Dermis microvascular lymphatic vessel endothelial cell (primary cell): ENCODE results near the gene FAM78A. TPM values are rescaled to one million over a fixed set of nuclear protein-coding genes. Genes with fewer than 3 reads are reported as not detected.

Source experiments
- DNase-seq, 2 donors: peaks; one replicate each; pipeline versions ENCODE4 v3.0.0 to v3.0.0-alpha.2; 2010; ENCODE audit warnings: low read depth in 2 of 2
- total RNA-seq: library from RNA; depleted of rRNA; stranded (reverse); fragments of >200 nt; gene quantifications from 2 replicates; pipeline ENCODE4 v1.2.1, GENCODE V29; 2014

The FAM78A gene
- total RNA-seq, 1 donor from 2014 or later, result 3.3 TPM

- DNase-seq, result no peak
These were observed 36.9 kb downstream of the FAM78A start for GRCh38 chr9:131239161-131239975.

DNA sequence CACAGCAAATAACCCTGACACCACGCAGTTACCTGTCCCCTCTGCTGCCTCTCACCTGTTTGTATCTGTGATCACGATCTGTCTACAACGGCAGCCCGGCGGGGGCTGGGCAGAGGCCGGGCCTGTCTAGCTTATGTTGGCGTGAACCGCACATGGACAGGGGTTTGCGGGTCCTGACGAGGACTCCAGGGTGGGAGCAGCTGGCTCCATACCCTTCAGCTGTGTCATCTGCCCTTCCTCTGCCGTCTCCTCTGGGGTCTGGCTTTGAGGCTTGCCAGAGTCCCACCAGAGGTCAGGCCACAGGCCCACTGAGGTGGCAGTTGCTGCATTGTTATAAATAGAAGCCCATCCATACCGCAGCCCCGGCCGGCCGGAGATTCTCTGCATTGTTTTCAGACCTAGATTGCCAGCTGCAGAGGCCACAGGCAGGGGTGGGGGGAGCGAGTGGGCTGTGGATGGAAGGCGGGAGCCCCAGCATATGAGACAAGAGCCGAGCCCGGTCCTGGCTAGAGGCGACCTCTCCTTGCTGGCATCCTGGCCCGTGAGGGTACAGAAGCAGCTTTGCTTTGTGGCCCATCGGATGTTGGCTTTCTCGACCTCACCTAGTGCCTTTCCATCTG, 37.8 kb downstream of the FAM78A start:
- peak; percentile 60 to 89 for DNase-seq

- DNase-seq, result peak; percentile 81 to 93
These were observed 38.3 kb downstream of the FAM78A start for GRCh38 chr9:131237931-131238401.

- DNase-seq, result peak in 1 of 2 donors; percentile 68
These were observed 39.0 kb downstream of the FAM78A start for GRCh38 chr9:131237291-131237690.

GRCh38 chr9:131236761-131237160, 39.5 kb downstream of the FAM78A start:
- peak in 1 of 2 donors; percentile 11 for DNase-seq

- DNase-seq, result no peak
These were observed 40.1 kb downstream of the FAM78A start for GRCh38 chr9:131236161-131236560.

GRCh38 chr9:131235480-131235851, 40.8 kb downstream of the FAM78A start:
- no peak for DNase-seq

DNA sequence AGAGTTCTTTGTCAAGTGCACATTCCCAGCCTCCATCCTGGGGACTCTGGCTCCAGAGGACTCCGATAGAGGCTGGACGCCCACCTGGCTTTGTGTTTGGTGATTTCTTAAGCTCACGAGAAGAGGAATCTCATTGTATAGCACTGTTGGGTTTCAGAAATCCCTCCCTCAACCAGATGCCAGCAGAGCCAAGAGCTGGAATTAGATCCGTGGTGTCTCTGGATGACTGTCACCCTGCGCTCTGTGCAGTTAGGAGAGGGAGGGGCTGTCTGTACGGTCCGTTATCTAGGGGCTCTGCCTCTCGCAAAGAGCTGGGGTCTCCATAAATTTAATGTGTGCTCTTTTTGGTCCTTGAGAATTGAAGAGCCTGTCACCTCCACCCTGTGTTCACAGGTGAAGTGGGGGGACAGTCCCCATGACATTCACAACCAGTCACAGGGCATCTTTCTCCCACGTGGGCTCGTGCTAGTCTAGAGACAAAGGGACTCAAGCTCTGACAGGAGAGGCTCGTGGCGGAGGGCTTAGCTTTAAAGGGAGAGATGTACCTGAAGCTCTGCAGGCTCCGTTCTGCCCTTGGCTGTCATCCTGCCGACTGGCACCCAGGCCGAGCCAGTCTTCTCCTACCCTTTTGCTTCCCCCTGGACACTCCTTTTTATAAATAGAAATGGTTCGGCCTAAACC, 41.4 kb downstream of the FAM78A start:
- DNase-seq, result no peak

DNA sequence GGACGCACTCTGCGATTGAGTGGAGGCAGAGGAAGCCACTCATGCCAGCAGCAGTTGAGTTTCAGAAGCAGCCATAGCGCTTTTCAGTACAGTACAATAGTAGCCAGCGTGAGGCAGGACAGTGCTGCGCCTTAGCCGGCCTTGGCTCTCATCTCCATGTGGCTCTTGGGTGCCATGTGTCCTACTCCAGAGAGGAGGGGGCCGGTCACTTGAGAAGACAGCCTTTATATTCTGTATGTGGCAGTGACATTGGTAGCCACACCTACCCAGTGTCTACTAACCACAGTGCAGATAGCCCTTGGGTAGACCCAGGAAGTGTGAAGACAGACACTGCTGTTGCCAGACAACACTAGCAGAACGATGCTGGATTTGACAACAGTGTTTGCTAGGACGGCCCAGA, 42.3 kb downstream of the FAM78A start:
- DNase-seq, result no peak

GRCh38 chr9:131233556-131233955, 42.8 kb downstream of the FAM78A start:
- DNase-seq, result no peak

- DNase-seq, result no peak
These were observed 47.3 kb downstream of the FAM78A start for GRCh38 chr9:131228988-131229387.

DNA sequence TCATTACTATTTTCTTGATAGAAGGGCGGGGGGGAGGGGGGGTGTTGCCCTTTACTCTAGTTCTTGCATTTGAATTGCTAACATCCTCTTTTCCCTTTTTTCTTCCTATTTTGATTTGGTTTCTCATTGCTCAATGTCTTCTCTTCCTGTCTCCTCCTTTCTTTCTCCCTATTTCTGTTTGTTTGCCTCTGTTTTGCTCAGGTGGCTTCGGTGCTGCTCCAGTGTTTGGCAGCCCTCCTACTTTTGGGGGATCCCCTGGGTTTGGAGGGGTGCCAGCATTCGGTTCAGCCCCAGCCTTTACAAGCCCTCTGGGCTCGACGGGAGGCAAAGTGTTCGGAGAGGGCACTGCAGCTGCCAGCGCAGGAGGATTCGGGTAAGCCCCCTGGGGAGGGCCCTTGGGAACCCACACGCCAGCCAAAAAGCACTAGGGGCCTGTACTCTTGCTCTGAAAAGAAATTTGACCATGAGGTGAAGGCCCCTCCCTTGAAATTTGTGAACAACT, 48.3 kb downstream of the FAM78A start:
- DNase-seq, result peak in 1 of 2 donors; percentile 13

DNA sequence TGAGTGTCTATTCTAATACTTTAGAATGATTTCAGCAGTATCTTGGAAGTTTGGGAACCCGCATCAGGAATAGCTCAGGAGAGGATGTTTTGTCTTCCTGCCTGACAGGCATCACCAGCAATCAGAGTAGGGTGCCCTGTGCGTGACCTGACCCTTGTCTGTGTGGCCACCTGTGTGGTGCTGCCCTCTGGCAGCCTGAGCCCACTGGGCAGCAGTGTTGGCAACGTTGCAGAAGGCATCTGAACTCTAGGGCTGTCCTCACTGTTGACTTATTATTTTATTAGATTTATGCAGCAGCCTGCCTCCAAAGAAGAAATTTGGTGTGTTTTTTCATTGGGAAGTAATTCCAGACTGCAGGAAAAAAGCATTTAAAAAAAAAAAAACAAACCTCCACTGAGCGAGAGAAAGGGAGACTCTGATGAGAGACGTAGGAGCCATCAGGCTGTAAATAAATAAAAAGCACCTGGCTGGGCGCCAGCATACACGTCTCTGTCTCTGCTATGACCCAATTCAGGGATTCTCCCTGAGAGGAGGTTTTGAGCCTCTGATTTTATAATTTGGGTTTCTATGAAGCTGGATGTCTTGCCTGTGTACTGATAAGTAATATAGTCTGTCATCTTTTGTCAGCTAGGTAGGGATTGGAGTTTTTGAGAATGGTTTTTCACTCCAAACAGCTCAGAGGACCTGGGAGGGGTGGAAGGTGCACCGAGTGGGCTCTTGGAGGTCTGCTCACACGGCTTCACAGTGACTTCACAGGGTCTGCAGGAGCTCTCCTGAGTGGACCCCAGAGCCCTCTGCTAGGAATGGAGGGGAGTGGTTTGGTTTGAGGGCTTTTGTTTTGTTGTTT, 49.0 kb downstream of the FAM78A start:
- DNase-seq, result peak in 1 of 2 donors; percentile 84

GRCh38 chr9:131226226-131226625, 50.1 kb downstream of the FAM78A start:
- DNase-seq, result peak in 1 of 2 donors; percentile 58

DNA sequence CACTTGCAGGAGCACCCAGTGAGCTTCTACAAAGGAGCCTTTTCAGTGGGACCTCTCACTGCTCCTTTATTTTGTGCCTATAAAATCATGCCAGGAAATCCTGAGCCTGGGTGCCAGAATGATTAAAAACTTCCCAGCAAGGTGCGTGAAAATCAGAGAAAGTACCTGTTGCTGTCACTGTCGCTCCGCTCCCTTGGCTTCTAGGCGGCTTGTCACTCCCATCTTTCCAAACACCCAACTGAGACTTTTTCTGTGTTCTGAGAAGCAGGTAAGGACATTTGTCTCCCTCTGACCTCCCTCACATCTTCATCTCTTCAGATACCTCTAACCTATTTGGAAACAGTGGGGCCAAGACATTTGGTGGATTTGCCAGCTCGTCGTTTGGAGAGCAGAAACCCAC, 53.9 kb downstream of the FAM78A start:
- DNase-seq, result no peak

- no peak for DNase-seq
These were observed 55.8 kb downstream of the FAM78A start for GRCh38 chr9:131220485-131220884.

DNA sequence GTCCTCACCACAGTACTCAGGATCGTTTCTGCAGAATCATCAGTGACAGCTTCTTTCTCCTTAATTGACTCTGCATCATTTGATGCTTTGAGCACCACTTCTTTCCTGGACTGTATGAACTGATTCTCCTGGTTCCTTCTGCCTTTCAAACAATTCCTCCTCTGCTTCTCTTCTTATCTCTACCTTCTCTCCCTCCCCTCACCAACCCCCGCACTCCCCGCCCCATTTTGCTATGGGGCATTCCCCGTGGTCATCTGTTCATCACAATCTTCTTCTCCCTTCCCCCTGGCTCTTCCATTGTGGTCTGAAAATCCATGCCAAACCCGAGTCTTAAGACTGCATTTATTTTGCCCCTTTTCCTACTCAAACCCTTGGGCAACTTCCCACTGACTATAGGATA, 57.9 kb downstream of the FAM78A start:
- DNase-seq, result no peak

- DNase-seq, result peak in 1 of 2 donors; percentile 68
These were observed 58.8 kb downstream of the FAM78A start for GRCh38 chr9:131217331-131218031.

- peak in 1 of 2 donors; percentile 93 for DNase-seq
These were observed 59.5 kb downstream of the FAM78A start for GRCh38 chr9:131216806-131217205.

GRCh38 chr9:131214876-131215275, 61.4 kb downstream of the FAM78A start:
- peak in 1 of 2 donors; percentile 93 for DNase-seq
